ENCODE measurements around the gene RIT2. TPM values are rescaled to one million over a fixed set of nuclear protein-coding genes. Genes with fewer than 3 reads are reported as not detected.

RIT2 gene
- total RNA-seq, 1 donor from 2014 or later = 21.8 TPM

DNA sequence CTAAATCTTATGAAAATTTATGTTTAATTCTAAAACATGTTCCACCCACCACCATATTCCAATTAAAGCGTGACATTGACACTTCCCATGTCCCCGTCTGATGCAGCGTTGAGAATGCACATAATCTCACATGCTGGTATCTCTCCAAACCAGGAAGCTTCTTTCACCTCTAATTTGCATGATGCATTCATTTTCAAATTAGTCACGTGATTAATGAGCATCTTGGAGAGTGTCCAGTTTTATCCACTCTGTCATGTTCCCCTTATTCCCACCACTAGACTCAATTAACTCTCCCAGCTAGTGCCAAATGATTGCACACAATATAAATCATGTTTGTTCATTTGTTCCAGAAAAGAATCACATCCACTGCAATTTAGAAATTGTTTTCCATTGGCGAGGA is 105.8 kb downstream of the RIT2 start:
- DNase-seq = no peak

DNA sequence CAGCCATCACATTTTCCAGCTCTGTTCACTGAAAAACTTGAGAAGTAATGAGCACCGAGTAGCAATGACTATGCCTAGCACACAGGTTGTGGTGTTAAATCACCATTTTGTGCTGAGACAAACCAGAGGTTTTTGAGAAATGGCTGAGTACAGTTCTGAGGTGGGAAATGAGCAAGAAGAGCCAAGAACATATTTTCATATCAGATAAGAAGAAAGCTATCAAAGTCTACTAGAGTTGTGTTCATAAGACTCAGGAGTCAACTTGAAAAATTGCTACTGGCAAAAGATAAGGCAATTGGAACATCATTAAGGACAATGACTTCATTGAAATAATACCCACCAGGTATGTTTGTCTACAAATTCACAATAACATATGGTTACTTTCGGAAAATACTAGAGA is 108.1 kb downstream of the RIT2 start:
- no peak for DNase-seq

DNA sequence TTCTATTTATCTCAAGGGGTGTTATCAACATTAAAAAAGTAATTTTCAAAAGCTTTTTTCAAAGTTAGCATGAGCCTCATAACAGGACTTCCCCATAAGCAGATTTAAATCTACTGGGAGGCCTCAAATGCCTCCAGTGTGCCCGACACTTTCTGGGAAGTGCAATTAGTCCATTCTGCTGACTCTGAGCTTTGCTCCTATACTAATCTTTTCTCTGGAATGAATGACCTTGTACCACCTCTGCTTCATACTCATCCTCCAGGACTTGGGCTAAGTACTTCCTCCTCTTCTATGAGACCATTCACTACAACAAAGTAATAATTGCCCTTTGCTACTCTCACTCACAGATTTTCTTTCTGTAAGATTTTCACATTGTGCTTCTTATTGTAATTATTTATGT is 111.1 kb downstream of the RIT2 start:
- no peak for DNase-seq

DNA sequence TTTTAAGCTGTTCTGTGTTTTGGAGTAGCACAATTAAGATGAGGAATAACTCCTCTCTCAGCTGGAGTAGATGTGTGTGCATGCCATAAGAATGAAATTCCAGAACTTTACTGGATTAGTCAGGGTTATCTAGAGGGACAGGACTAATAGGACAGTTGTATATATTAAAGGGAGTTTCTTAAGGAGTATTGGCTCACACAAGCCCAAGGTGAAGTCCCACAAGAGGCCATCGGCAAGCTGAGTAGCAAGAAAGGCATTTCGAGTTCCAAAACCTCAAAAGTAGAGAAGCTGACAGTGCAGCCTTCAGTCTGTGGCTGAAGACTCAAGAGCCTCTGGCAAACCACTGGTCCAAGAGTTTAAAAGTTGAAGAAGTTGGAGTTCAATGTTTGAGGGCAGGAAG is 113.7 kb downstream of the RIT2 start:
- DNase-seq = no peak

- no peak for DNase-seq
These were observed 118.7 kb downstream of the RIT2 start for GRCh38 chr18:42996824-42997223.

- DNase-seq = no peak
These were observed 135.1 kb downstream of the RIT2 start for GRCh38 chr18:42980426-42980825.

GRCh38 chr18:42977982-42978637 is 137.4 kb downstream of the RIT2 start:
- DNase-seq = no peak

DNA sequence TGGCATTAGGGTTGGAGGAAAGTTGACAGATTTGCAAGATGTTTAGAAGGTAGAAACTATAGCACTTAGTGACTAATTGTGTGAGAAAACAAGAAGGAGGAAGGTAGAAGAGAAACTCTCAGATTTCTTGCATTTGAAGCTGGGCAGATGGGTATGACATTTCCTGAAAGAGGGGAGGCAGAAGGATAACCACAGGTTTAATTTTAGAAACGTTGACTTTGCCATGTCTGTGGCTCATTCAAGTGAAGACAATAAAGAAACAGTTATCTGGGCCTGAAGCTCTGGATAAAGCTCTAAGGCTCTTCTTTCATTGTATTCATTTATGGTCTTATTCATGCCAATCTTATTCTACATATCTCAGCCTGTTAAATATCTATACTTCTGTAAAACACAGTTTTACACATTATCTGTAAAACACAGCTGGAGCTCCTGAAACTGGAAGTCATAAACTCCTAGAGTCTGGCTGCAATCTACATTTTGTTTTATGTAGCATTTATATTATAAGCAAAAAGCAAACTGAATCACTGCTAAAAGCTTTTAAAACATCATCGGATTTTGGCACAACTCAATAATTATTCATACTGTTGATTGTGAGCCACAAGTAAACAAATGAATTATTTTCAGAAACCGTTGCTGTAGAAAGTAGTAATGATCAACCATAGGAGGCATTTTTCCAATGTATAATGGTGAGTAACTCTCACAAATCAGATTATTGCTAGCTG is 138.5 kb downstream of the RIT2 start:
- DNase-seq = no peak

GRCh38 chr18:42969366-42969765 is 146.1 kb downstream of the RIT2 start:
- DNase-seq = no peak

GRCh38 chr18:42961298-42961697 is 154.2 kb downstream of the RIT2 start:
- DNase-seq = no peak

DNA sequence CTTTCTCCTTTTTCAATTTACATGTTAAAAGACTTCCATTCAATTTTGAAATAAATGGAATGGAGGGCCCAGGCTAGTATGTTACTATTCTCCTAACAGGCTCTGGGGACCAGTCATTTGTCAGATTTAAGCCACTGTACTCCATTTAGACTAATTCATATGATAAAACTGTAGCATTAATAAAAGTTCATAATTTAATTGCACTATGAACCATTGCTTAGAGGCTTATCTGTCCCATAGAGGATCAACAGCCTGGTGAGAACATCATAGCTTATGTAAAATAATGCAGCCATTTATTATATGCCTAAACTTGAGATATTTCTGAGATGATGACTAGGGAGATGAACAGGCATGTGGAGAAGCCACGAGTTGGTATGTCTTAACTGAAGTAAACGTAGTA is 156.0 kb downstream of the RIT2 start:
- DNase-seq = no peak

- no peak for DNase-seq
These were observed 157.1 kb downstream of the RIT2 start for GRCh38 chr18:42958353-42958752.

GRCh38 chr18:42956287-42956686 is 159.2 kb downstream of the RIT2 start:
- DNase-seq = no peak

GRCh38 chr18:42954887-42955286 is 160.6 kb downstream of the RIT2 start:
- DNase-seq = no peak

DNA sequence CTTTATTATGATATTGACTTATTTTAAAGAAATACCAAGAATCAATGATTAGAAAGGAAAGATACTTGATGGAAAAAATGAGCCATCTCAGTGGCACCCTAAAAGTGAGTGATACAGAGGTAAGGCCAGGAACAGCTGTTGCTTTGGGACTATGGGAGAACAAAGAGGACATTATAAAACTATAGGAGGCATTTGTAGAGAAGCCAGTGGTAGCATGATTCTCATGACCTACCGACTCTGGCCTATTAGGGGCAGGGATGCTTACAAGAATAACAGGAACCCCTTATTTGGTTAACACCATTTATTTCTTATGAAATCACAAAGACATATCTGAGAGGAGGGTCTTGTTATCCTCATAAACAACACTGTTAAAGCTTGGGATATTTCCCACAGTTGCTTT is 162.2 kb downstream of the RIT2 start:
- DNase-seq = no peak

DNA sequence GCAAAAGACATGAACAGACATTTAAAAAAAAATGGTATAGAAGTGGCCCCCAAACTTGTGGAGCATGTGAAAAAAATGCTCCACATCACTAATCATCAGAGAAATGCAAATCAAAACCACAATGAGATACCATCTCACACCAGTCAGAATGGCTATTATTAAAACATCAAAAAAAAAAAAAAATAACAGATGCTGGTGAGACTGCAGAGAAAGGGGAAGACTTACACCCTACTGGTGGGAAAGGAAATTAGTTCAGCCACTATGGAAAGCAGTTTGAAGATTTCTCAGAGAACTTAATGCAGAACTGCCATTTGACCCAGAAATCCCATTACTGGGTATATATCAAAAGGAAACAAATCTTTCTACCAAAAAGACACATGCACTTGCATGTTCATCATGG is 164.8 kb downstream of the RIT2 start:
- no peak for DNase-seq

GRCh38 chr18:42948831-42949230 is 166.7 kb downstream of the RIT2 start:
- no peak for DNase-seq

DNA sequence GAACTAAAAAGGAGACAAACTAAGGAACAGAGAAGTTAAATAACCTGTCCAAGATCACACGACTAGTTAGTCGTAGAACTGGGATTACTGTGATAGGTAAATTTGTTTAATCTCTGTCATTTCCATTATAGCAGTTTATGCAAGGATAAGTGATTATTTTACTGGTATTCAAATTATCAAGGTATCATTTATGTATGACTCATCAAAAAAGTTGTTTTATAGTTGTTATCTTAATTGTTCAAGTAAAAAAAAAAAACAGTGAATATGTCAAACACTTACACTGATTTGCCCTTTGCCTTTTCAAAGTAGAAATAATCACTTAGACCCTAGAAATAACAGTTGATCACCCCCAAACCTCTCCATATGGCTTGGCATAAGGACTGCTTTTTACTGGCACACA is 173.6 kb downstream of the RIT2 start:
- DNase-seq = no peak

- DNase-seq = no peak
These were observed 174.5 kb downstream of the RIT2 start for GRCh38 chr18:42941021-42941420.

- no peak for DNase-seq
These were observed 178.0 kb downstream of the RIT2 start for GRCh38 chr18:42937436-42937835.

DNA sequence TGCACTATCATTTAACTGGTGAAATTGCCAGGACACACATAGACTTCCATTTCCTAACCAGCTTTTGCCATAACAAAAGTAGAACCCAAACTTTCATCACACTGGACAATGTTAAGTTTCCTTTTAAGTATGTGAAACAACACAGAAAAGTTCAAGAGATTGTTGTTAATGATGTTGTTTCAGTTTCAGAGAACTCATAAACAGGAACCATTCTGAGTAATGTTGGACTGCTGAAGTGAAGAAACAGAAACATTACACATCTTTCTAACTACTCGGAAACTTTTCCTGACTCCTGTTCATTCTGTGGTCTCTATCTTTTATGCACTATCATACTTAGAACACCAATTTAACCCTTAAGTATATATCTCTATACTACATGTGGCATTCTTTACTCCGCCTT is 179.2 kb downstream of the RIT2 start:
- no peak for DNase-seq

DNA sequence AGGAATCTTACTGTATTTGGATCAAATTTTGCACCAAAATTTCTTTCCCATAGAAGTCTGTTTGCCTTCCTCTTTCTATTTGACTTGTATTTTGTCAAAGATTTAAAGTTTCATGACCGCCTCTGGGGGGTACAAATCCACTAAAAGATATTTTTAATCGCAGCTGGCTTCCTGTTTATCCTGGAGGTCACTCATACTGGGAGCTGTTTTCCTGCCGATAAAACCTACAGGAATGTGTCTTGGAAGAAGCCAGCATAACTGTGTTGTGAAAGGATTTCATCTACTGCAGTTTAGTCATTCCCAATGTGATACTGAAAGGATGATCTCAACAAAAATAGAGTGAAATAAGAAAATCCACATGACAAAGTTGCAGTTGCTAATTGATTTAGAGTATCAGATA is 184.0 kb downstream of the RIT2 start:
- DNase-seq = no peak

GRCh38 chr18:42929857-42930256 is 185.6 kb downstream of the RIT2 start:
- no peak for DNase-seq

DNA sequence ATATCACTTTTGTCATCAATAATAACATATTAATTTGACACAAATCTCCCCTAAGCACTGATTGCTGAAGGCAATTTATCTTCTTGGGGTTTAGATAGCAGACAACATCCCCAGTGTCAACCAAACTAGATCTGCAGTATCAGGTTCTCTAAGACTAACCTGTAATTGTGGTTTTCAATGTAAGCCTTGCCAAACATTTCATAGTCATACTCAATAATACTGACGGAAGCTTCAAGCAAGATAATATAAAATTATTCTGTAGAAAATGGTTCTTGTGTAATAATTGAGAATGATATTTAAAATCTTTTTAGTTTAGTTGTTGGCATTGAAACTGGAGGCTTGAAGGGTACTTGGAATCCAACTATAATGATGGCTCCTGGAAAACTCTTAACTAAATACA is 186.3 kb downstream of the RIT2 start:
- DNase-seq = no peak
